Measurements from ENCODE around the gene TRIM40. TPM values are rescaled to one million over a fixed set of nuclear protein-coding genes. Genes with fewer than 3 reads are reported as not detected.
A peak's percentile ranks its signal among the peaks of the same experiment; 100 is the strongest.
"Not testable (repeated sequence)": the region's sequence is repeated elsewhere in the genome, so short reads cannot be mapped to it uniquely, and the experiment has no call there.

TRIM40 gene
- polyA plus RNA-seq, 3 donors = 0.07 to 0.10 TPM; not detected in 1

DNA sequence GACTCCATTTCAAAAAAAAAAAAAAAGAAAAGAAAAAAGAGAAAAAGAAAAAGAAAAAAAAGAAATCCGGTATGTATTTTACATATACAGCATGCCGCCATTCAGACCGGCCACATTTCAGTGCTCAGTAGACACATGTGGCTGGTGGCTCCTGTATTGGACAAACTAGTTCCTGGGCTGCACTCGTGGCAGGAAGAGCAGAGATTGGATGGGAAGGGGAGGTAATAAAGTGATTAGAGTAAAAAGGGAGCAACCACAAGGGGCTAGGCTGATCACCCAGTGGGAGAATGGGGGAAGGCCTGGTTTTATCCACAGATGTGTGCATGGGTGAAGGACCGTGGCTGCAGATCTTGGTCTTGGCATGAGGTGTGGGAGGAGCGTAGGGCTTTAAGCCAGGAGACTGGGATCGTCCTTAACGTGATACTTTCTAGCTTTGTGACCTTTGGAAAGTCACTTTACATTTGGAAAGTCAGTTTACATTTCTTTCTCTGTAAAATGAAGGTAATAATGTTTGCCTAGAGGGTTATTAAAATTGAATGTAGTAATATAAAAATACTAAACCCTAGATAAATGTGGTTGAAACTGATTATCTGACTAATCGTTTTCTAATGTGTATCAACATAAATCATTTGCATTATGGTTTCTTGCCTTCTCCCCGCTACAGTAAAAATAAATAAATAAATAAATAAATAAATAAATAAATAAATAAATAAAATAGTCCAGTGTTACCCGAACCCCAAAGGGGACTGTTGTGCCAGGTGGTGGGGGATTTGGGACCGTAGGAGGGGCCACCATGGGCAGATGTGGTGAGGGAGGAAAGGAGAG, 26.5 kb downstream of the TRIM40 start:
- no peak for DNase-seq (ENCODE audit: low read depth in 3 of 3, low spot score in 2 of 3)

GRCh38 chr6:30163090-30163917, 27.4 kb downstream of the TRIM40 start, which contains the start of gene TRIM15:
TRIM15 (plus strand) TSS chr6:30163546; CDS start chr6:30163685, 139 bp downstream.
- no peak for DNase-seq (ENCODE audit: low read depth in 3 of 3, low spot score in 2 of 3)

DNA sequence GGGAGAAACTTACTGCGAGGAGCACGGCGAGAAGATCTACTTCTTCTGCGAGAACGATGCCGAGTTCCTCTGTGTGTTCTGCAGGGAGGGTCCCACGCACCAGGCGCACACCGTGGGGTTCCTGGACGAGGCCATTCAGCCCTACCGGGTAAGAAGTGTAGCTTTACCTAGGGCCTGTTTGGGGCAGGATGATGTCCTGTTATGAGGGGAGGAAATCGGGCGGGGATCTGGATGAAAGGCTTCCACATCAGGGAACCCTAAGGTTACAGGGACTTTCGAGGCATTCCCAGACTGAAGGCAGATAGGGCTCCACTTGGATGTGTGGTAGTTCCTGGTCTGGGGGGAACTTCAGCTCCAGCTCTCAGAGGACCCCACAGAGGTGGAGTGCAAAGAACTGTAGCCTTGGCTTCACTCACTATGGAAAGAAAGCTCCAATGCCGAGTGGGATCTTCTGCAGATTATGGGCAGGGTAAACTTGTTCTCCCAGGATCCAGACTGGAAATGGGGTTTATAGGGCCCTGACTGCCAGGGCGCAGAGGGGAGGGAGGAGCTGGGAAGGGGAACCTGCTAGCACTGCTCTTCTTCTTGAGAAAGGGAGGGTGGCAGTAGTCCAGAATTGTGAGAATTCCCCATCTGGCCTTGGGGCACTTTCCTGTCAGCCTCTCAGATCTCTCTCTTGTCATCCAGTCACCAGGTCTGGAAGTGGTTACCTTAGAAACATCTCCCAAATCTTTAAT, 28.1 kb downstream of the TRIM40 start:
- no peak for DNase-seq (ENCODE audit: low read depth in 3 of 3, low spot score in 2 of 3)

DNA sequence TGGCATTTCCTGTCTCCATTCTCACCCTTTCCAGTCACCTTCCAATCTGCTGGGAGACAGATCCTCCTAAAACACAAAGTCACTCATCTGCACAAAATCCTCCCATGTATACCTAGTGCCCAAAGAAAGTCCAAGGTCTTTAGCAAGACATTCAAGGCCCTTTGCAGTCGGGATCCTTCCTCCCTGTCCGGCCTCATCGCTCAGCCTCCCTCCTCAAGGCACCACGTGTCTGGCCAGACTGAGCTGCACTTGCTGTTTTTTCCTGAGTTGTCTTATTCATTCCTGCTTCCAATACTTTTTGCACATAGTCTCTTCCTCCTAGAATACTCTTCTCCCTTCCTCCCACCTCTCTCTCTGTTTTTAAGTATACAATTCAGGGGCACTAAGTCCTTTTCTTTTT, 28.8 kb downstream of the TRIM40 start:
- DNase-seq (ENCODE audit: low read depth in 3 of 3, low spot score in 2 of 3) = no peak

DNA sequence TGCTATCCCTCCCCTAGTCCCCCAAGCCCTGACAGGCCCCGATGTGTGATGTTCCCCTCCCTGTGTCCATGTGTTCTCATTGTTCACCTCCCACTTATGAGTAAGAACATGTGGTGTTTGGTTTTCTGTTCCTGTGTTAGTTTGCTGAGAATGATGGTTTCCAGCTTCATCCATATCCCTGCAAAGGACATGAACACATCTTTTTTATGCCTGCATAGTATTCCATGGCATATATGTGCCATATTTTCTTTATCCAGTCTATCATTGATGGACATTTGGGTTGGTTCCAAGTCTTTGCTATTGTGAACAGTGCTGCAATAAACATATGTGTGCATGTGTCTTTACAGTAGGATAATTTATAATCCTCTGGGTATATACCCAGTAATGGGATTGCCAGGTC, 29.3 kb downstream of the TRIM40 start:
- not testable (repeated sequence) for DNase-seq (ENCODE audit: low read depth in 3 of 3, low spot score in 2 of 3)

DNA sequence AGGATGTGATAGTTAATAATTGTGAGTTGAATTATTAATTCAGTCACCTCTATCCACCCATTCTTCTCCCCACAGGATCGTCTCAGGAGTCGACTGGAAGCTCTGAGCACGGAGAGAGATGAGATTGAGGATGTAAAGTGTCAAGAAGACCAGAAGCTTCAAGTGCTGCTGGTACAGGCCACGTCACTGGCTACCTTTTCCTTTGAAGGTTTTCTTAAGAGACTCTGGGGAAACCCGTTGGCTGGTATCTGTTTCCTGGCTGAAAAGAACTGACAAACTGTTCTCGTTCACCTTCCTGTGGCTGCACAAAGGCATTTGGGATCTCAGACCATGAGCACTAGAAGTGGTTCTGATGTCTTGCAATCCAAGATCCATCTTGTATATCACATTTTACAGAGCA, 31.2 kb downstream of the TRIM40 start:
- DNase-seq (ENCODE audit: low read depth in 3 of 3, low spot score in 2 of 3) = no peak

- DNase-seq (ENCODE audit: low read depth in 3 of 3, low spot score in 2 of 3) = no peak
These were observed 32.8 kb downstream of the TRIM40 start for GRCh38 chr6:30168741-30169140.

DNA sequence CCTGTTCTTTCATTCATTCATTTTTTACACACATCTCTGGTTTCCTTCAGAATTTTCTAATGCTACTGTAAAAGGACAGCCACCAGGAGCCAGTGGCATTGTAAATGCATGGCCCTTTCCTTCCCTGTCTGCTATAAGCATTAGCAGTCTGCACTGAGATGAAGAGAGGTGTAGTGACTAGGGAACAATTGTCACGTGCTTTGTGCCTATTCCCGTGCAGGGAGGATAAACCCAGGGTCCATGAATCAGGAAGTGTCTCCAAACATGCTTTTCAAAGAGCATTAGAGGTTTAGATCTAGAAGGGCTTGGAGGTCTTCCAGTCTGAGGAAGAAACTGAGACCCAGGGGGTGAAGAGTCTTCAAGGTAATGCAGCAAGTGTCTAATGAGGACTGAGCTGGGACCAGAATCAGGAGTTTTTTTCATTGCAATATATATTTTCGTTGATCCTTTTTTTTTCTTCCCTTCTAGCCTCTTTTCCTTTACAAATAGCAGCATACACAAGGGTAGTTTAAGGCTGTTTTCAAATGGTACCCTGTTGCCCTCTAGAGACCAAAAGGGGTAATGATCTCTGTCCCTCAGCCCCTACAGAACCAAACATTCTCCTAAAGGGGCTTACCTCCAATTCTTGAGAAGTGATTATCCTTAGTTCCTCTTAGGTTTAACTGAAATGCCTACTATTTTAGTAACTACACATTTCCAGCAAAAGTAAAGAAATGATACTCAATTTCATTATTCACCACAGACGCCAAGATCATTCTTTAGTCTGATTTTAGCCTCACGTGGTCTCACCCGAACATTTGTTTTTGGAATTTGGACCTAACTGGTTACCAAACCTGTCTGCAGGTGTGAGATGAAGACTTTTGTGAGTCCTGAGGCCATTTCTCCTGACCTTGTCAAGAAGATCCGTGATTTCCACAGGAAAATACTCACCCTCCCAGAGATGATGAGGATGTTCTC, 34.0 kb downstream of the TRIM40 start:
- DNase-seq (ENCODE audit: low read depth in 3 of 3, low spot score in 2 of 3) = peak in 1 of 3 donors; percentile 29

- no peak for DNase-seq (ENCODE audit: low read depth in 3 of 3, low spot score in 2 of 3)
These were observed 35.9 kb downstream of the TRIM40 start for GRCh38 chr6:30171677-30172471.

- DNase-seq (ENCODE audit: low read depth in 3 of 3, low spot score in 2 of 3) = no peak
These were observed 36.7 kb downstream of the TRIM40 start for GRCh38 chr6:30172681-30173080.

DNA sequence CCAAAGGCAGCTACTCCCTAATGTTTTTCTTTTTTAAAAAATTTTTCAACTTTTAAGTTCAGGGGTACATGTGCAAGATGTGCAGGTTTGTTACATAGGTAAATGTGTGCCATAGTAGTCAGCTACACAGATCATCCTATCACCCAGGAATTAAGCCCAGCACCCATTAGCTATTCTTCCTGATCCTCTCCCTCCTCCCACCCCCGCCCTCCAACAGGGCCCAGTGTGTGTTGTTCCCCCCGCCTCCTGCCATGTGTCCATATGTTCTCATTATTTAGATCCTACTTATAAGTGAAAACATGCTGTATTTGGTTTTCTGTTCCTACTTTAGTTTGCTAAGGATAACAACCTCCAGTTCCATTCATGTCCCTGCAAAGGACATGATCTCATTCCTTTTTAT, 39.8 kb downstream of the TRIM40 start:
- DNase-seq (ENCODE audit: low read depth in 3 of 3, low spot score in 2 of 3) = no peak

DNA sequence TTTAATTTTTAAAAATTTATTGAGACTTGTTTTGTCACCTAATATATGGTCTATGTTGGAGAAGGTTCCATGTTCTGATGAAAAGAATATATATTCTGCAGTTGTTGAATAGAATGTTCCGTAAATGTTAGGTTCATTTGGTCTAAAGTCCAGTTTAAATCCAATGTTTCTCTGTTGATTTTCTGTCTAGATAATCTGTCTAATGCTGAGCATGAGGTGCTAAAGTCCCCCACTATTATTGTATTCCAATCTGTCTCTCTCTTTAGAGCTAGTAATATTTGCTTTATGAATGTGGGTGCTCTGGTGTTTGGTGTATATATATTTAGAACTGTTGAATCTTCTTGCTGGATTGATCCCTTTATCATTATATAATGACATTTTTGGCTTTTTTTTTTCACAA, 42.9 kb downstream of the TRIM40 start:
- DNase-seq (ENCODE audit: low read depth in 3 of 3, low spot score in 2 of 3) = no peak

GRCh38 chr6:30180145-30180544, 44.2 kb downstream of the TRIM40 start:
- DNase-seq (ENCODE audit: low read depth in 3 of 3, low spot score in 2 of 3) = no peak

DNA sequence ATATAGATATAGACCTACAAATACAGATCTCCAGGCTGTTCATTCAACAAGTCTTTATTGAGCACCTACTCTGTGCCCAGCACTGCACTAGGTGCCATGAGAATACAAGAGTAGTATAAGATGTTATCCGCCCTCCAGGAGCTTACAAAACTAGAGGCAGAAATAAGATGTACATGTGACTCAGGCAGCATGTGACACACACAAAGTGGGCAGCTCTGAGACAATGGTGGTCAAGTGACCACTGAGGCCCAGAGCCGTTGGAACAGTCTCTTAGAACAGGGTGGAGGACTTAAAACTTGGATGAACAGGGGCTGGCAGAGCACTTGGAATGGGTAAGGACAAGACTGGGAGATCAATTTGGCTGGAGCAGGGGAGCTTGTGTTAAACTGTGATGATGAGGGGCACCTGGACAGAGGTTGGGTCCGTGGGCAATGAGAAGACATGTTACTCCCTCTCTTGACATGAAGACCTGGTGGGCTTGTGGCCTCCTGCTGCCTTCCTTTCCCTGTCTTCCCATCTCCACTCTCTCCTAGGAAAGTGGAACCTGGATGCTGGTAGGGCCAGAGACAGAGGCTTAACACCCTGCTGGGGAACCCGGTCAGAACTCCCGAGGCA, 48.6 kb downstream of the TRIM40 start:
- DNase-seq (ENCODE audit: low read depth in 3 of 3, low spot score in 2 of 3) = no peak

DNA sequence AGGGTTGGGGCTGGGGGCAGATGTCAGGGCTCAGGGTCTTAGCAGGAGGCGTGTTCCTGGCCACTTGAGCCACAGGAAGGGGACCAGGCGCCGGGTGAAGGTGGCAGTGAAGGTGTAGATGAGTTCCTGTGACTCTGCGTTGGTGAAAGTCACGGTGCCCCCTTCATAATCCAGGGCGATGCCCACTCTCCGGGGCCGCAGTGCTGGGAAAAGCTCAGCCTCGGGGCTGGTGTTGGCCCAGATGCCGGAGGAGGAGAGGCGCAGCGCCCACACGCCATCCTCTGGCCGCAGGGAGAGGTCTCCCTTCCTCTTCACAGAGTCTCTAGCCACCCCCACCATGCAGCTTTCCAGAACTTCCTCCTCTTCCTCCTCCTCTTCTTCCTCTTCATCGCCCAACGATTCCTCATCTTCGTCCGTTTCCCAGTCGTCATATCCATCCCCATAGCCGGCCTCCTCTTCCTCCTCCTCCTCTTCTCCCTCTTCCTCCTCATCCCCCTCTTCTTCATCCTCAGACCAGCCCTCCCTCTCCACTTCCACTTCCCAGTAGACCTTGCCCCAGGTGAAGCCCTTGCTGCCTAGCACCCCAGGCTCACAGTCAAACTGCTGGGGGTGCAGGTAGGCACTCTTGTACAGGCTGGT, 50.0 kb downstream of the TRIM40 start:
- no peak for DNase-seq (ENCODE audit: low read depth in 3 of 3, low spot score in 2 of 3)

DNA sequence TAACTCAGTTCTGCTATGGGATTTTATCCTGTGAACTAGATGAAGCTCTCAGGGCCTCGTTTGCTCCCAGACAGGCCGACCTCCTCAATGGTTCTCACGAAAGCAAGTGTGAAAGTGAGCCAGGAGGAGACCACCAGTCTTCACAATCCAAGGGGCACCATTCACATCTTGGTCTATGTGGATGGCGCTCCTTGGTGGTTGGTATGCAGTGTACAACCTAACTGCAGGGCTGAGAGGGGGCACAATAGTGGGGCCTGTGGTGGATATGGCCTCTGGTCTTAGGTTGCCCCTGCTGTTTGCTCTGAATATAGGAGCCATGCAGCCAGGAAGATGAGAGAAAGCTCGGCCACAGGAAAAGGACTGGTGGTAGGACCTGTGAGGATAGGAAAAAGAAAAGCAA, 52.6 kb downstream of the TRIM40 start:
- DNase-seq (ENCODE audit: low read depth in 3 of 3, low spot score in 2 of 3) = no peak

GRCh38 chr6:30192076-30192475, 56.1 kb downstream of the TRIM40 start:
- no peak for DNase-seq (ENCODE audit: low read depth in 3 of 3, low spot score in 2 of 3)
